Mammary epithelial cell (primary cell): Measurements from ENCODE around the gene TSEN54.

Source experiments
- CTCF ChIP-seq, 2 donors: IDR thresholded peaks in 1 of 2; conservative IDR thresholded peaks in 1 of 2; 2 replicates each; pipeline ENCODE4 v1.5.1; 2011 to 2012; ENCODE audit warnings: inconsistent platforms in 2 of 2, low read length in 2 of 2, mild to moderate bottlenecking in 2 of 2, control low read depth in 1 of 2, low read depth in 1 of 2; ENCODE audit not compliant: insufficient read depth in 1 of 2; ENCODE audit errors: extremely low read depth in 1 of 2
- EZH2 ChIP-seq: IDR thresholded peaks from 2 replicates; pipeline ENCODE4 v1.6.1; 2012; ENCODE audit warnings: low read length, inconsistent platforms, borderline replicate concordance

GRCh38 chr17:75549246-75550138 is 33.2 kb downstream of the TSEN54 start:
- TF ChIP-seq CTCF (conservative IDR thresholded peaks at IDR 0.05 in 1 of 2, IDR thresholded peaks at IDR 0.05 in 1 of 2; ENCODE audit: extremely low read depth in 1 of 2, insufficient read depth in 1 of 2, low read depth in 1 of 2, low read length in 2 of 2) (no peak), EZH2 (no peak)
